ENCODE measurements around the gene LY9. TPM values are rescaled to one million over a fixed set of nuclear protein-coding genes. Genes with fewer than 3 reads are reported as not detected.
A peak's percentile ranks its signal among the peaks of the same experiment; 100 is the strongest.

LY9 gene
- total RNA-seq, 2 experiments from 2014 or later: 4.8 to 4.9 TPM

- CTCF ChIA-PET: interaction anchor here (0.7 to 1.3 kb wide), 2 partner anchors 81 to 93 kb away, joined by 3 to 4 read pairs; no protein-coding TSS in a partner anchor
These were observed 62.1 kb downstream of the LY9 start for GRCh38 chr1:160858097-160858496.

DNA sequence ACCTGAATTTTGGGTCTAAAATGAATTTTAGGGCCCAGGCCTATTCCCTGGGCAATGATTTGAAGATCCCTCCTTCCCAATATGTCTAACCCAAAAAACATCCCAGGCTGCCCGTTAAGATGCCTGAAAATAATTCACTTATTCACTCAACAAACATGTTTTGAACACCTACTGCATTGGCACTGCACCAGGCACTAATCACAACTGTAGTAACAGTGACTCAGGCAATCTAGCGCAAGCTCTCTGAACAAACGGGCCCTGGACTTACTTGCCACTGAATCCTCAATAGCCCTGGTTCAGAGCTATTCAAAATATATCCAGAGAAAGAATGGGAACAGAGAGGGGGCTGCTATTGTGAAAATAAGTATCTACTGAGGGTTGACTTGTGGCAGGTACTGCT is 62.5 kb downstream of the LY9 start:
- Mint-ChIP-seq H3K27ac (no peak overlapping the region), H3K27me3 (peaks cover 2% of the 10 kb centered on the region), H3K4me3 (no peak overlapping the region), H3K9me3 (no peaks in the 10 kb centered on the region), H3K36me3 (no peaks in the 10 kb centered on the region), H3K4me1 (ENCODE audit: low read depth) (peaks cover 13% of the 10 kb centered on the region)
- DNase-seq: no peak
- ChIA-PET CTCF (no interaction called here), POLR2A (no interaction called here)
- intact Hi-C loops (cut with micrococcal nuclease): no loop called here

More at GRCh38 chr1:160858097-160858496, 62.1 kb downstream of the LY9 start:
- intact Hi-C loops (cut with micrococcal nuclease): no loop called here
- H3K9me3 Mint-ChIP-seq: no peaks in the 10 kb centered on the region
- H3K36me3 Mint-ChIP-seq: no peaks in the 10 kb centered on the region
- POLR2A ChIA-PET: no interaction called here
- H3K4me3 Mint-ChIP-seq: no peak overlapping the region
- H3K27ac Mint-ChIP-seq: no peak overlapping the region
- peaks cover 2% of the 10 kb centered on the region for H3K27me3 Mint-ChIP-seq
- H3K4me1 Mint-ChIP-seq (ENCODE audit: low read depth): peaks cover 12% of the 10 kb centered on the region
- DNase-seq: no peak

GRCh38 chr1:160859166-160859565 is 63.2 kb downstream of the LY9 start:
- CTCF ChIA-PET: no interaction called here
- DNase-seq: no peak
- Mint-ChIP-seq H3K27me3 (peaks cover 2% of the 10 kb centered on the region), H3K9me3 (no peaks in the 10 kb centered on the region), H3K27ac (no peak overlapping the region), H3K4me1 (ENCODE audit: low read depth) (peaks cover 18% of the 10 kb centered on the region), H3K4me3 (no peak overlapping the region), H3K36me3 (no peaks in the 10 kb centered on the region)
- intact Hi-C loops (cut with micrococcal nuclease): no loop called here
- POLR2A ChIA-PET: no interaction called here

DNA sequence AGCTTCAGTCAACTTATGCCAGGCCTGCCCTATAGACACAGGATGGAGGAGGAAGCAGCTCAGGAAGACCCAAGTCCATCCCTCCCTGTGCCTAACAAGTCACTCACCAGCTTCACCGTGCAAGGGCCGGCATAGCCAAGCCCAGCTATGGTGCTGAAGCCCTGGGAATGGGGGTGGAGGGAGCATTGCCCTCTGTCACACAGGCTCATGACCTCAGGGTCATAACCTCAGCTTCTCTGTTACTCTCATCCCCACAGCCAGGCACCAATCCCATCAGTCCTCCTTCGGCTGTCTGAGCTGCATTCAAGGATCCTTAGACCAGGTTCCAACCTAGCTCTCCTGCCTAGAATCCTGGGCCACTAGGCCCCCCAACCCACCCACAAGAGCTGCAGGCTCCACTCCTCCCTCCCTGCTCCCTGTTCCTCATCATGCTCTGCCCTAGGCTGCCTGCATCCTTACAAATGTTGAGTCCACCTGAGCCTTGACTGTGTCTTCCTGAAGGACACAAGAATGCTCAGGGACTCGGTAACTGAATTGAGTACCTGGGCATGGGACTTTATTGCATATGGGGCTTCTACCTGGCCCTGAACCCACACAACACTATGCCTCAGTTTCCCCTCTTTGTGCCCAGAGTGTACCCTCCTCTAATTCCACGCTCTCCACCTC is 65.0 kb downstream of the LY9 start:
- Mint-ChIP-seq H3K27ac (no peak overlapping the region), H3K27me3 (peaks cover 2% of the 10 kb centered on the region), H3K9me3 (no peaks in the 10 kb centered on the region), H3K4me3 (no peak overlapping the region), H3K36me3 (no peaks in the 10 kb centered on the region), H3K4me1 (ENCODE audit: low read depth) (peaks cover 19% of the 10 kb centered on the region)
- CTCF ChIA-PET: interaction anchor here (0.9 to 1.7 kb wide), 4 partner anchors 16 to 90 kb away, joined by 3 to 5 read pairs (median 3); no protein-coding TSS in a partner anchor
- no peak for DNase-seq
- POLR2A ChIA-PET: no interaction called here
- intact Hi-C loops (cut with micrococcal nuclease): no loop called here

- no peak within 1 kb of the TSS for H3K27ac Mint-ChIP-seq
- intact Hi-C loops (cut with micrococcal nuclease): no loop called here
- H3K4me1 Mint-ChIP-seq (ENCODE audit: low read depth): peaks cover 19% of the 10 kb centered on the region
- H3K36me3 Mint-ChIP-seq: no peaks in the 10 kb centered on the region
- no peak within 1 kb of the TSS for H3K4me3 Mint-ChIP-seq
- peaks cover 2% of the 10 kb centered on the region for H3K27me3 Mint-ChIP-seq
- ChIA-PET CTCF (interaction anchor here (0.6 to 1.7 kb wide), 11 partner anchors 9 to 235 kb away, joined by 3 to 10 read pairs (median 3); partner anchors contain the start of gene ITLN1), POLR2A (interaction anchor here (0.9 kb wide), 1 partner anchor 25 kb away, joined by 3 read pairs; no protein-coding TSS in a partner anchor)
- peak; percentile 80 for DNase-seq
- no peaks in the 10 kb centered on the region for H3K9me3 Mint-ChIP-seq
These were observed 66.5 kb downstream of the LY9 start, which contains the start of gene CD244 for GRCh38 chr1:160862203-160863060. Gene CD244 (minus strand): TSS chr1:160862887. CDS start chr1:160862677, 210 bp downstream.

DNA sequence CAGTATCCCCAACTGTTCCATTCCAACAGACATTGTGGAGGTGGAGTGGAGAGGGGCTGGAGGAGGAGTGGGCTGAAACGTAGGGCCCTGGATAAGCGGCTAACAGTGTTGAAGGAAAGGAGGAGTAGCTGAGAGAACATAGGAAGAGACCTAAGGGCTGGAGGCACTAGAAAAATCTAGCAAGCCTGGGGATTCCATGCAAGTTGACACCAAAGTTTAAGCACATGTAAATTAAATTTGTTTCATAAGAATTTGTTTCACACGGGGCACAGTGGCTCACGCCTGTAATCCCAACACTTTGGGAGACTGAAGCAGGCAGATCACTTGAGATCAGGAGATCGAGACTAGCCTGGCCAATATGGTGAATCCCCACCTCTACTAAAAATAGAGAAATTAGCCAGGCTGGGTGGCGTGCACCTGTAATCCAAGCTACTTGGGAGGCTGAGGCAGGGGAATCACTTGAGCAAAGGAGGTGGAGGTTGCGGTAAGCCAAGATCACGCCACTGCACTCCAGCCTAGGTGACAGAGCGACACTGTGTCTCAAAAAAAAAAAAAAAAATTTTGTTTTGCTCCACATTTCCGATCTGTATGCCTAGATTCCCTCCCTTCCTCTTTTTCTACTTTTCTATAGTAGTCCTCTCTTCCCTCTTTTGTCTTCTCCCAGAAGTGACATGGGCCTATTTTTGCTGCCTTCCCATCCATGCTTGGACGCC is 67.2 kb downstream of the LY9 start:
- ChIA-PET CTCF (interaction anchor here (0.8 to 1.7 kb wide), 9 partner anchors 10 to 234 kb away, joined by 3 to 10 read pairs (median 3); partner anchors contain the start of gene ITLN1), POLR2A (interaction anchor here (0.9 kb wide), 1 partner anchor 26 kb away, joined by 3 read pairs; no protein-coding TSS in a partner anchor)
- no peak overlapping the region for H3K4me3 Mint-ChIP-seq
- no peak overlapping the region for H3K27ac Mint-ChIP-seq
- H3K9me3 Mint-ChIP-seq: no peaks in the 10 kb centered on the region
- intact Hi-C loops (cut with micrococcal nuclease): no loop called here
- H3K36me3 Mint-ChIP-seq: no peaks in the 10 kb centered on the region
- no peak for DNase-seq
- H3K4me1 Mint-ChIP-seq (ENCODE audit: low read depth): peaks cover 19% of the 10 kb centered on the region
- H3K27me3 Mint-ChIP-seq: peaks cover 2% of the 10 kb centered on the region

GRCh38 chr1:160863774-160864131 is 67.8 kb downstream of the LY9 start:
- no peak overlapping the region for H3K4me3 Mint-ChIP-seq
- POLR2A ChIA-PET: no interaction called here
- intact Hi-C loops (cut with micrococcal nuclease): no loop called here

DNA sequence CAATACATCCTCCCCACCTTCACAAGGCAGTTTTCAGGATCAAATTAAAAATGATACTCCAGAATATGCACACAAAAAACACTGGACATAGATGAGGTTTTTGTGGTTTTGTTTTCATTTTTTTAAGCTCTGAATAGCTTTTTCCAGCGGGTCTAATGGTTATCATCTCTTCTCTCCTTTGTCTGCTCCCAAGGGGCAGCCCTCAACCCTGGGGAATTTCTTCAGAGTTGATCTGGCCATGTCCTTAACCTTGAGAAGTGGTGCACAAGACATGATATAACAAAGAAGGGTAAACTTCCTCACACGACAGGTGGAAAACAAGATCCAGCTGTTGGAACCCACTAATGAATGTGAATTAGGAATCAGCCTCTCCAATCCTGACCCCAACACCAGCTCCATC is 68.2 kb downstream of the LY9 start:
- CTCF ChIA-PET: interaction anchor here (0.7 to 0.8 kb wide), 2 partner anchors 27 to 88 kb away, joined by 3 to 4 read pairs; no protein-coding TSS in a partner anchor
- Mint-ChIP-seq H3K4me1 (ENCODE audit: low read depth) (peaks cover 19% of the 10 kb centered on the region), H3K36me3 (no peaks in the 10 kb centered on the region), H3K4me3 (no peak overlapping the region), H3K9me3 (no peaks in the 10 kb centered on the region), H3K27ac (no peak overlapping the region), H3K27me3 (peaks cover 2% of the 10 kb centered on the region)
- DNase-seq: no peak
- intact Hi-C loops (cut with micrococcal nuclease): no loop called here
- POLR2A ChIA-PET: no interaction called here

More at GRCh38 chr1:160863774-160864131, 67.8 kb downstream of the LY9 start:
- H3K27me3 Mint-ChIP-seq: peaks cover 2% of the 10 kb centered on the region
- no peaks in the 10 kb centered on the region for H3K9me3 Mint-ChIP-seq
- DNase-seq: no peak
- no peak overlapping the region for H3K27ac Mint-ChIP-seq
- H3K4me1 Mint-ChIP-seq (ENCODE audit: low read depth): peaks cover 19% of the 10 kb centered on the region
- no peaks in the 10 kb centered on the region for H3K36me3 Mint-ChIP-seq
- CTCF ChIA-PET: interaction anchor here (0.7 to 0.8 kb wide), 2 partner anchors 27 to 88 kb away, joined by 3 to 4 read pairs; no protein-coding TSS in a partner anchor

- POLR2A ChIA-PET: no interaction called here
- H3K27me3 Mint-ChIP-seq: peaks cover 2% of the 10 kb centered on the region
- H3K9me3 Mint-ChIP-seq: no peaks in the 10 kb centered on the region
- peaks cover 19% of the 10 kb centered on the region for H3K4me1 Mint-ChIP-seq (ENCODE audit: low read depth)
- DNase-seq: no peak
- no peak overlapping the region for H3K4me3 Mint-ChIP-seq
- no peaks in the 10 kb centered on the region for H3K36me3 Mint-ChIP-seq
- CTCF ChIA-PET: no interaction called here
- no peak overlapping the region for H3K27ac Mint-ChIP-seq
- intact Hi-C loops (cut with micrococcal nuclease): no loop called here
These were observed 69.4 kb downstream of the LY9 start for GRCh38 chr1:160865337-160865736.

- Mint-ChIP-seq H3K27ac (no peak overlapping the region), H3K27me3 (peaks cover 2% of the 10 kb centered on the region), H3K4me3 (no peak overlapping the region), H3K4me1 (ENCODE audit: low read depth) (peaks cover 19% of the 10 kb centered on the region), H3K36me3 (no peaks in the 10 kb centered on the region), H3K9me3 (no peaks in the 10 kb centered on the region)
- ChIA-PET POLR2A (no interaction called here), CTCF (interaction anchor here (0.8 kb wide), 1 partner anchor 10 kb away, joined by 3 read pairs; no protein-coding TSS in a partner anchor)
- no peak for DNase-seq
- intact Hi-C loops (cut with micrococcal nuclease): no loop called here
These were observed 70.2 kb downstream of the LY9 start for GRCh38 chr1:160866001-160866694.

- CTCF ChIA-PET: no interaction called here
- Mint-ChIP-seq H3K27me3 (no peaks in the 10 kb centered on the region), H3K9me3 (no peaks in the 10 kb centered on the region), H3K4me3 (no peak overlapping the region), H3K4me1 (ENCODE audit: low read depth) (peaks cover 19% of the 10 kb centered on the region), H3K36me3 (no peaks in the 10 kb centered on the region), H3K27ac (no peak overlapping the region)
- POLR2A ChIA-PET: no interaction called here
- DNase-seq: no peak
- intact Hi-C loops (cut with micrococcal nuclease): no loop called here
These were observed 70.8 kb downstream of the LY9 start for GRCh38 chr1:160866695-160867260.

Measured in activated CD4-positive, alpha-beta memory T cell treated with anti-CD3 and anti-CD28 coated beads for 36 hours (primary cell).